Activated naive CD4-positive, alpha-beta T cell treated with anti-CD3 and anti-CD28 coated beads, Interleukin-2, amount 50 U/mL, for 72 hours (primary cell): Measurements from ENCODE around the gene STX12. TPM values are rescaled to one million over a fixed set of nuclear protein-coding genes. Genes with fewer than 3 reads are reported as not detected.
A peak's percentile ranks its signal among the peaks of the same experiment; 100 is the strongest.
"Not testable (repeated sequence)": the region's sequence is repeated elsewhere in the genome, so short reads cannot be mapped to it uniquely, and the experiment has no call there.

Experiments
- ATAC-seq, 2 donors: fragments of 150-1000 bp; cut with Tn5 transposase; 2 replicates each; pipeline ENCODE4 v1.10.0; 2021; ENCODE audit warnings: mild to moderate bottlenecking in 2 of 2, moderate library complexity in 2 of 2
- DNase-seq, 2 donors: peaks; one replicate each; pipeline ENCODE4 v3.0.0; 2021 to 2022; ENCODE audit warnings: low spot score in 2 of 2
- H3K27ac Mint-ChIP-seq, 2 donors: one replicate each; pipeline ENCODE4 v1.8.0; 2022; ENCODE audit warnings: mild to moderate bottlenecking in 2 of 2, mixed read lengths in 2 of 2
- H3K36me3 Mint-ChIP-seq, 2 donors: one replicate each; pipeline ENCODE4 v1.8.0; 2022; ENCODE audit warnings: mixed read lengths in 2 of 2
- H3K9me3 Mint-ChIP-seq, 2 donors: one replicate each; pipeline ENCODE4 v1.8.0; 2022; ENCODE audit warnings: mixed read lengths in 2 of 2
- total RNA-seq, 2 donors: library from RNA; stranded (reverse); gene quantifications; one replicate each; pipeline ENCODE4 v1.2.3, GENCODE V29; 2022

Gene STX12
- total RNA-seq, 2 donors from 2014 or later, result 35.2 to 41.0 TPM

- Mint-ChIP-seq H3K36me3 (peaks cover 4 to 23% of the 10 kb centered on the region in 2 donors), H3K27ac (no peak overlapping the region), H3K9me3 (no peaks in the 10 kb centered on the region)
- ATAC-seq, result no peak
- no peak for DNase-seq
These were observed 33.7 kb downstream of the STX12 start for GRCh38 chr1:27806758-27807157.

- DNase-seq (no peak), ATAC-seq (no peak)
- H3K36me3 Mint-ChIP-seq, result peaks cover 4 to 26% of the 10 kb centered on the region in 2 donors
- peak overlapping the region in 1 of 2 donors; percentile 7 for H3K27ac Mint-ChIP-seq
- H3K9me3 Mint-ChIP-seq, result no peaks in the 10 kb centered on the region
These were observed 34.4 kb downstream of the STX12 start for GRCh38 chr1:27807385-27807784.

- not testable (repeated sequence) for H3K9me3 Mint-ChIP-seq, ATAC-seq, DNase-seq
- Mint-ChIP-seq H3K27ac (peak overlapping the region in 1 of 2 donors; percentile 79), H3K36me3 (peaks cover 3 to 22% of the 10 kb centered on the region in 2 donors)
These were observed 35.1 kb downstream of the STX12 start for GRCh38 chr1:27808131-27808530.

- ATAC-seq, result no peak
- peaks cover 0 to 13% of the 10 kb centered on the region in 2 donors for H3K36me3 Mint-ChIP-seq
These were observed 36.9 kb downstream of the STX12 start for GRCh38 chr1:27809883-27810282.

GRCh38 chr1:27811741-27812500, 38.9 kb downstream of the STX12 start:
- DNase-seq (no peak), ATAC-seq (peak in 1 of 2 donors; percentile 24)
- no peaks in the 10 kb centered on the region for H3K9me3 Mint-ChIP-seq
- H3K36me3 Mint-ChIP-seq, result peaks cover 0 to 12% of the 10 kb centered on the region in 2 donors
- peak overlapping the region in 1 of 2 donors; percentile 78 for H3K27ac Mint-ChIP-seq

More at GRCh38 chr1:27809883-27810282, 36.9 kb downstream of the STX12 start:
- DNase-seq, result no peak
- H3K27ac Mint-ChIP-seq, result no peak overlapping the region
- H3K9me3 Mint-ChIP-seq, result no peaks in the 10 kb centered on the region

- Mint-ChIP-seq H3K9me3 (no peaks in the 10 kb centered on the region), H3K36me3 (peaks cover 8 to 22% of the 10 kb centered on the region in 2 donors), H3K27ac (peak overlapping the region in 1 of 2 donors; percentile 8)
- no peak for DNase-seq
- no peak for ATAC-seq
These were observed 44.1 kb downstream of the STX12 start for GRCh38 chr1:27816921-27817630.

GRCh38 chr1:27821761-27822315, 48.8 kb downstream of the STX12 start:
- Mint-ChIP-seq H3K9me3 (no peaks in the 10 kb centered on the region), H3K27ac (no peak overlapping the region), H3K36me3 (peaks cover 8 to 27% of the 10 kb centered on the region in 2 donors)
- ATAC-seq, result no peak
- DNase-seq, result no peak

GRCh38 chr1:27823784-27824183, 50.8 kb downstream of the STX12 start:
- ATAC-seq (no peak), DNase-seq (no peak)
- H3K9me3 Mint-ChIP-seq, result no peaks in the 10 kb centered on the region
- H3K27ac Mint-ChIP-seq, result no peak overlapping the region
- H3K36me3 Mint-ChIP-seq, result peaks cover 4 to 18% of the 10 kb centered on the region in 2 donors

- ATAC-seq, result no peak
- DNase-seq, result no peak
- H3K9me3 Mint-ChIP-seq, result no peaks in the 10 kb centered on the region
- H3K36me3 Mint-ChIP-seq, result peaks cover 2 to 14% of the 10 kb centered on the region in 2 donors
- H3K27ac Mint-ChIP-seq, result peak overlapping the region in 1 of 2 donors; percentile 6
These were observed 51.4 kb downstream of the STX12 start for GRCh38 chr1:27824411-27824810.

- not testable (repeated sequence) for DNase-seq, ATAC-seq, H3K9me3 Mint-ChIP-seq
- Mint-ChIP-seq H3K27ac (peak overlapping the region in 1 of 2 donors; percentile 95), H3K36me3 (peaks cover 11 to 19% of the 10 kb centered on the region in 2 donors)
These were observed 56.4 kb downstream of the STX12 start for GRCh38 chr1:27829339-27829960.

GRCh38 chr1:27830621-27831440, 57.8 kb downstream of the STX12 start, which contains the start of gene PPP1R8:
Gene PPP1R8, plus strand, starts transcription at chr1:27830782. Its CDS starts 54 bp downstream, at chr1:27830836.
- ATAC-seq, result peak; percentile 97 to 99
- DNase-seq, result peak; percentile 88
- peak within 1 kb of the TSS; percentile 95 for H3K27ac Mint-ChIP-seq
- peaks cover 11 to 19% of the 10 kb centered on the region in 2 donors for H3K36me3 Mint-ChIP-seq
- no peaks in the 10 kb centered on the region for H3K9me3 Mint-ChIP-seq

GRCh38 chr1:27831568-27832410, 58.8 kb downstream of the STX12 start:
- no peaks in the 10 kb centered on the region for H3K9me3 Mint-ChIP-seq
- peaks cover 11 to 19% of the 10 kb centered on the region in 2 donors for H3K36me3 Mint-ChIP-seq
- peak overlapping the region; percentile 95 for H3K27ac Mint-ChIP-seq
- DNase-seq, result no peak
- ATAC-seq, result no peak

GRCh38 chr1:27832762-27833161, 59.7 kb downstream of the STX12 start:
- peaks cover 11 to 19% of the 10 kb centered on the region in 2 donors for H3K36me3 Mint-ChIP-seq
- peak overlapping the region in 1 of 2 donors; percentile 37 for H3K27ac Mint-ChIP-seq
- DNase-seq, result no peak

GRCh38 chr1:27833470-27833869, 60.5 kb downstream of the STX12 start:
- ATAC-seq (no peak), DNase-seq (no peak)

More at GRCh38 chr1:27832762-27833161, 59.7 kb downstream of the STX12 start:
- no peak for ATAC-seq
- no peaks in the 10 kb centered on the region for H3K9me3 Mint-ChIP-seq

GRCh38 chr1:27835046-27835445, 62.0 kb downstream of the STX12 start:
- peak overlapping the region in 1 of 2 donors; percentile 23 for H3K27ac Mint-ChIP-seq
- no peak for ATAC-seq
- no peak for DNase-seq
- H3K36me3 Mint-ChIP-seq, result peaks cover 11 to 25% of the 10 kb centered on the region in 2 donors
- H3K9me3 Mint-ChIP-seq, result no peaks in the 10 kb centered on the region

More at GRCh38 chr1:27833470-27833869, 60.5 kb downstream of the STX12 start:
- Mint-ChIP-seq H3K36me3 (peaks cover 11 to 19% of the 10 kb centered on the region in 2 donors), H3K9me3 (no peaks in the 10 kb centered on the region), H3K27ac (no peak overlapping the region)
